ENCODE data around the gene BAG2. TPM values are rescaled to one million over a fixed set of nuclear protein-coding genes. Genes with fewer than 3 reads are reported as not detected.

The BAG2 gene
- total RNA-seq, result 72.7 and 77.6 TPM in 2 replicates

GRCh38 chr6:57172136-57173055 lies at the start of gene BAG2:
Gene BAG2, plus strand, starts transcription at chr6:57172326. Its CDS starts 372 bp downstream, at chr6:57172698.

GRCh38 chr6:57221936-57222742 lies 50.0 kb downstream of the BAG2 start, which contains the start of gene RAB23:
Gene RAB23, minus strand, starts transcription at chr6:57222307. Its CDS starts 11,927 bp downstream, at chr6:57210380.

Other genes starting within 250 kb of the BAG2 start
- 27.1 and 33.3 TPM in 2 replicates for gene BEND6, start 217.2 kb upstream of the BAG2 start, total RNA-seq
- 23.5 and 25.7 TPM in 2 replicates for gene KIAA1586, start 125.6 kb upstream of the BAG2 start, total RNA-seq
- 78.9 and 88.6 TPM in 2 replicates for gene ZNF451, start 82.1 kb upstream of the BAG2 start, total RNA-seq
- gene RAB23, start 50.0 kb downstream of the BAG2 start, total RNA-seq, result 181 and 201 TPM in 2 replicates
- gene PRIM2, start 145.3 kb downstream of the BAG2 start, total RNA-seq, result 194 and 219 TPM in 2 replicates